Gastroesophageal sphincter (tissue), 4 donors: ENCODE measurements around the gene ELP4. TPM values are rescaled to one million over a fixed set of nuclear protein-coding genes. Genes with fewer than 3 reads are reported as not detected.

Experiments used
- ATAC-seq: fragments of 150-250 bp; one replicate; pipeline ENCODE4 v1.9.1; 2016; ENCODE audit warnings: mild to moderate bottlenecking, moderate library complexity
- H3K27ac ChIP-seq, 4 donors: fragments of 200-600 bp; sonication (generic) in 3 of 4; 1 replicate in 3 of 4; 2 replicates in 1 of 4; pipeline ENCODE4 v1.5.1; 2016 to 2019
- H3K27me3 ChIP-seq: fragments of 200-600 bp; sonication (generic); one replicate; pipeline ENCODE4 v1.5.1; 2019
- H3K36me3 ChIP-seq, 2 donors: fragments of 200-600 bp; sonication (generic); one replicate each; pipeline ENCODE4 v1.5.1; 2019; ENCODE audit warnings: control low read depth in 1 of 2
- H3K4me1 ChIP-seq, 3 donors: fragments of 200-600 bp; sonication (generic); 1 replicate in 2 of 3; 2 replicates in 1 of 3; pipeline ENCODE4 v1.5.1; 2016 to 2019; ENCODE audit warnings: control low read depth in 2 of 3
- H3K4me3 ChIP-seq, 2 donors: fragments of 200-600 bp; sonication (generic); one replicate each; pipeline ENCODE4 v1.5.1; 2019; ENCODE audit warnings: mild to moderate bottlenecking in 1 of 2, moderate library complexity in 1 of 2
- H3K9me3 ChIP-seq, 3 donors: fragments of 200-600 bp; sonication (generic); one replicate each; pipeline ENCODE4 v1.5.1; 2017 to 2019; ENCODE audit warnings: control low read depth in 2 of 3
- CTCF ChIP-seq, 4 experiments: fragments of 200-600 bp in 2 of 4; fragments of 450-650 bp in 2 of 4; sonication (generic) in 1 of 4; IDR thresholded peaks; one replicate each; pipeline ENCODE4 v1.5.1; 2017 to 2019; ENCODE audit warnings: antibody characterized with exemption in 4 of 4, mild to moderate bottlenecking in 2 of 4, moderate library complexity in 2 of 4
- EP300 ChIP-seq: sonication (generic); formaldehyde crosslinking; IDR thresholded peaks from one replicate; pipeline ENCODE4 v1.6.1; 2017; ENCODE audit warnings: antibody characterized with exemption, mild to moderate bottlenecking
- POLR2A ChIP-seq, 2 donors: fragments of 450-650 bp; IDR thresholded peaks; one replicate each; pipeline ENCODE4 v1.6.1; 2017; ENCODE audit warnings: antibody characterized with exemption in 2 of 2, mild to moderate bottlenecking in 2 of 2, moderate library complexity in 1 of 2
- POLR2AphosphoS5 ChIP-seq: sonication (generic); formaldehyde crosslinking; IDR thresholded peaks from one replicate; pipeline ENCODE4 v1.6.1; 2017; ENCODE audit warnings: antibody characterized with exemption
- WGBS, 2 donors: methylation state at CpG; one replicate each; pipeline ENCODE4 v1.1.5; 2018; ENCODE audit warnings: low coverage in 1 of 2; 5-methylcytosine and 5-hydroxymethylcytosine counted together
- total RNA-seq, 4 donors: library from RNA; depleted of rRNA; stranded (reverse); fragments of >200 nt; gene quantifications; one replicate each; pipeline ENCODE4 v1.1.0, GENCODE V29; 2016

ELP4 gene
- total RNA-seq, 4 donors from 2014 or later: 20.6 to 33.8 (median 31.6) TPM

- no peaks in the 10 kb centered on the region for H3K9me3 ChIP-seq
- H3K36me3 ChIP-seq: peaks cover 0 to 6% of the 10 kb centered on the region in 2 donors
- WGBS, 2 donors: 100% methylated on average over 1 of the region's 1 CpG
- H3K27me3 ChIP-seq: no peaks in the 10 kb centered on the region
- ATAC-seq: no peak
- no peak overlapping the region for H3K27ac ChIP-seq
- H3K4me3 ChIP-seq: no peak overlapping the region
- no peaks in the 10 kb centered on the region for H3K4me1 ChIP-seq
- TF ChIP-seq POLR2AphosphoS5 (no peak), POLR2A (IDR thresholded peaks at IDR 0.05) (no peak), EP300 (no peak), CTCF (IDR thresholded peaks at IDR 0.05) (no peak)
These were observed 166.9 kb downstream of the ELP4 start for GRCh38 chr11:31676280-31676982.

- TF ChIP-seq POLR2A (IDR thresholded peaks at IDR 0.05): no peak
- TF ChIP-seq POLR2AphosphoS5: no peak
- no peak for TF ChIP-seq CTCF (IDR thresholded peaks at IDR 0.05)
- TF ChIP-seq EP300: no peak
- no peak overlapping the region for H3K27ac ChIP-seq
- no peaks in the 10 kb centered on the region for H3K9me3 ChIP-seq
- WGBS, 2 donors: 98 to 100% methylated on average over 3 of the region's 3 CpGs
- H3K27me3 ChIP-seq: no peaks in the 10 kb centered on the region
- peaks cover 0 to 6% of the 10 kb centered on the region in 2 donors for H3K36me3 ChIP-seq
- H3K4me1 ChIP-seq: no peaks in the 10 kb centered on the region
- no peak overlapping the region for H3K4me3 ChIP-seq
- ATAC-seq: no peak
These were observed 171.2 kb downstream of the ELP4 start for GRCh38 chr11:31680770-31681169.

- Histone ChIP-seq H3K27ac (no peak overlapping the region), H3K9me3 (no peaks in the 10 kb centered on the region), H3K4me1 (no peaks in the 10 kb centered on the region), H3K4me3 (no peak overlapping the region), H3K36me3 (no peaks in the 10 kb centered on the region), H3K27me3 (no peaks in the 10 kb centered on the region)
- TF ChIP-seq POLR2AphosphoS5 (no peak), POLR2A (IDR thresholded peaks at IDR 0.05) (no peak), CTCF (IDR thresholded peaks at IDR 0.05) (no peak), EP300 (no peak)
- WGBS, 2 donors: 92 to 100% methylated on average over 1 of the region's 1 CpG
- no peak for ATAC-seq
These were observed 177.7 kb downstream of the ELP4 start for GRCh38 chr11:31687256-31687655.

GRCh38 chr11:31687861-31688260 is 178.3 kb downstream of the ELP4 start:
- Histone ChIP-seq H3K27ac (no peak overlapping the region), H3K4me1 (no peaks in the 10 kb centered on the region), H3K9me3 (no peaks in the 10 kb centered on the region), H3K4me3 (no peak overlapping the region), H3K36me3 (no peaks in the 10 kb centered on the region), H3K27me3 (no peaks in the 10 kb centered on the region)
- TF ChIP-seq POLR2AphosphoS5 (no peak), EP300 (no peak), CTCF (IDR thresholded peaks at IDR 0.05) (no peak)
- ATAC-seq: no peak
- 66 to 70% methylated on average over 4 of the region's 4 CpGs for WGBS, 2 donors

GRCh38 chr11:31689559-31689958 is 180.0 kb downstream of the ELP4 start:
- no peak overlapping the region for H3K27ac ChIP-seq
- H3K4me3 ChIP-seq: no peak overlapping the region
- no peaks in the 10 kb centered on the region for H3K36me3 ChIP-seq
- no peak for ATAC-seq
- no peaks in the 10 kb centered on the region for H3K27me3 ChIP-seq
- TF ChIP-seq POLR2A (IDR thresholded peaks at IDR 0.05): no peak
- TF ChIP-seq POLR2AphosphoS5: no peak
- no peak for TF ChIP-seq EP300
- TF ChIP-seq CTCF (IDR thresholded peaks at IDR 0.05): no peak
- no peaks in the 10 kb centered on the region for H3K9me3 ChIP-seq
- H3K4me1 ChIP-seq: no peaks in the 10 kb centered on the region
